ENCODE data around the gene DDX4. TPM values are rescaled to one million over a fixed set of nuclear protein-coding genes. Genes with fewer than 3 reads are reported as not detected.

The DDX4 gene
- polyA plus RNA-seq, 1 experiment, result not detected

- TF ChIP-seq CTCF (IDR thresholded peaks at IDR 0.05; ENCODE audit: insufficient read depth, low read depth, low read length), result no peak
- H3K36me3 ChIP-seq (ENCODE audit: control insufficient read depth, insufficient read depth, low read length), result no peaks in the 10 kb centered on the region
- CTCF ChIA-PET, result no interaction called here
- POLR2A ChIA-PET, result no interaction called here
- DNase-seq (ENCODE audit: low read depth), result no peak
- H3K27me3 ChIP-seq (ENCODE audit: control insufficient read depth, insufficient read depth, low read length), result peaks cover 2% of the 10 kb centered on the region
- H3K4me3 ChIP-seq (ENCODE audit: low read depth, low read length), result no peak overlapping the region
These were observed 26.0 kb downstream of the DDX4 start for GRCh38 chr5:55763746-55764420.

GRCh38 chr5:55768279-55768678 is 30.4 kb downstream of the DDX4 start:
- CTCF ChIA-PET, result no interaction called here
- Histone ChIP-seq H3K36me3 (ENCODE audit: control insufficient read depth, insufficient read depth, low read length) (no peaks in the 10 kb centered on the region), H3K4me3 (ENCODE audit: low read depth, low read length) (no peak overlapping the region), H3K27me3 (ENCODE audit: control insufficient read depth, insufficient read depth, low read length) (no peaks in the 10 kb centered on the region; the same call in 1 of the 2 replicates)
- no peak for TF ChIP-seq CTCF (IDR thresholded peaks at IDR 0.05; ENCODE audit: insufficient read depth, low read depth, low read length)
- POLR2A ChIA-PET, result no interaction called here
- no peak for DNase-seq (ENCODE audit: low read depth)

- CTCF ChIA-PET, result no interaction called here
- Histone ChIP-seq H3K4me3 (ENCODE audit: low read depth, low read length) (no peak overlapping the region), H3K27me3 (ENCODE audit: control insufficient read depth, insufficient read depth, low read length) (no peaks in the 10 kb centered on the region; the same call in 1 of the 2 replicates), H3K36me3 (ENCODE audit: control insufficient read depth, insufficient read depth, low read length) (no peaks in the 10 kb centered on the region)
- DNase-seq (ENCODE audit: low read depth), result no peak
- POLR2A ChIA-PET, result no interaction called here
- TF ChIP-seq CTCF (IDR thresholded peaks at IDR 0.05; ENCODE audit: insufficient read depth, low read depth, low read length), result no peak
These were observed 33.4 kb downstream of the DDX4 start for GRCh38 chr5:55771175-55771655.

GRCh38 chr5:55773057-55773456 is 35.2 kb downstream of the DDX4 start:
- Histone ChIP-seq H3K36me3 (ENCODE audit: control insufficient read depth, insufficient read depth, low read length) (no peaks in the 10 kb centered on the region), H3K27me3 (ENCODE audit: control insufficient read depth, insufficient read depth, low read length) (peaks cover 3% of the 10 kb centered on the region; the same call in 1 of the 2 replicates), H3K4me3 (ENCODE audit: low read depth, low read length) (no peak overlapping the region)
- no peak for DNase-seq (ENCODE audit: low read depth)
- ChIA-PET CTCF (interaction anchor here (0.6 kb wide), 1 partner anchor 165 kb away, joined by 3 read pairs; no protein-coding TSS in a partner anchor), POLR2A (no interaction called here)
- TF ChIP-seq CTCF (IDR thresholded peaks at IDR 0.05; ENCODE audit: insufficient read depth, low read depth, low read length), result no peak

- Histone ChIP-seq H3K4me3 (ENCODE audit: low read depth, low read length) (no peak overlapping the region), H3K36me3 (ENCODE audit: control insufficient read depth, insufficient read depth, low read length) (no peaks in the 10 kb centered on the region), H3K27me3 (ENCODE audit: control insufficient read depth, insufficient read depth, low read length) (peaks cover 3% of the 10 kb centered on the region; the same call in 1 of the 2 replicates)
- CTCF ChIA-PET, result no interaction called here
- POLR2A ChIA-PET, result no interaction called here
- DNase-seq (ENCODE audit: low read depth), result no peak
- TF ChIP-seq CTCF (IDR thresholded peaks at IDR 0.05; ENCODE audit: insufficient read depth, low read depth, low read length), result no peak
These were observed 39.5 kb downstream of the DDX4 start for GRCh38 chr5:55777332-55777731.

Measured in BJ (cell line).